H9 (cell line): Measurements from ENCODE around the gene LRRC74B. TPM values are rescaled to one million over a fixed set of nuclear protein-coding genes. Genes with fewer than 3 reads are reported as not detected.

ENCODE experiments used
- DNase-seq: peaks from one replicate; pipeline ENCODE4 v3.0.0-alpha.2; 2017
- H2AFZ ChIP-seq: one replicate; pipeline ENCODE4 v1.6.1; 2013; ENCODE audit warnings: mild to moderate bottlenecking, low read length, control low read depth, moderate library complexity
- H2AK5ac ChIP-seq: 2 replicates; pipeline ENCODE4 v1.6.1; 2013; ENCODE audit warnings: low read length, control low read depth, mixed read lengths; ENCODE audit not compliant: insufficient read length
- H2BK120ac ChIP-seq: one replicate; pipeline ENCODE4 v1.6.1; 2013; ENCODE audit warnings: low read depth, mild to moderate bottlenecking, low read length, control low read depth, inconsistent platforms; ENCODE audit not compliant: poor library complexity, severe bottlenecking
- H2BK12ac ChIP-seq: 2 replicates; pipeline ENCODE4 v1.6.1; 2013; ENCODE audit warnings: low read length, control low read depth, mixed read lengths, low read depth; ENCODE audit not compliant: insufficient read length
- H2BK15ac ChIP-seq: 2 replicates; pipeline ENCODE4 v1.6.1; 2013; ENCODE audit warnings: low read depth, low read length, control low read depth
- H2BK20ac ChIP-seq: one replicate; pipeline ENCODE4 v1.6.1; 2013; ENCODE audit warnings: low read depth, mild to moderate bottlenecking, low read length, control low read depth, inconsistent platforms; ENCODE audit not compliant: poor library complexity, severe bottlenecking
- H2BK5ac ChIP-seq: 2 replicates; pipeline ENCODE4 v1.6.1; 2013; ENCODE audit warnings: low read length, control low read depth, mixed read lengths; ENCODE audit not compliant: insufficient read length
- H3K14ac ChIP-seq: 2 replicates; pipeline ENCODE4 v1.6.1; 2013; ENCODE audit warnings: low read length, control low read depth; ENCODE audit not compliant: insufficient read depth
- H3K18ac ChIP-seq: 2 replicates; pipeline ENCODE4 v1.6.1; 2013; ENCODE audit warnings: low read depth, mild to moderate bottlenecking, mixed read lengths, low read length, control low read depth; ENCODE audit not compliant: insufficient read length
- H3K23ac ChIP-seq: 2 replicates; pipeline ENCODE4 v1.6.1; 2013; ENCODE audit warnings: low read length, control low read depth, mixed read lengths, low read depth; ENCODE audit not compliant: insufficient read length
- H3K23me2 ChIP-seq: 2 replicates; pipeline ENCODE4 v1.6.1; 2013; ENCODE audit warnings: low read depth, mild to moderate bottlenecking, mixed read lengths, low read length, control low read depth; ENCODE audit not compliant: insufficient read length, poor library complexity, severe bottlenecking
- H3K27ac ChIP-seq: 2 replicates; pipeline ENCODE4 v1.5.1; 2013; ENCODE audit warnings: low read length, control low read depth, mixed read lengths, low read depth; ENCODE audit not compliant: insufficient read length
- H3K27me3 ChIP-seq: 2 replicates; pipeline ENCODE4 v1.6.1; 2013; ENCODE audit warnings: low read length, control low read depth, inconsistent platforms; ENCODE audit not compliant: insufficient read depth
- H3K4ac ChIP-seq: 2 replicates; pipeline ENCODE4 v1.6.1; 2013; ENCODE audit warnings: low read depth, mild to moderate bottlenecking, control low read depth, inconsistent platforms, low read length, moderate library complexity
- H3K4me1 ChIP-seq: 2 replicates; pipeline ENCODE4 v1.6.1; 2013; ENCODE audit warnings: low read length, control low read depth, inconsistent platforms; ENCODE audit not compliant: insufficient read depth
- H3K4me2 ChIP-seq: 2 replicates; pipeline ENCODE4 v1.6.1; 2013; ENCODE audit warnings: low read length, control low read depth, mixed read lengths; ENCODE audit not compliant: insufficient read length, insufficient read depth
- H3K56ac ChIP-seq: 2 replicates; pipeline ENCODE4 v1.6.1; 2013; ENCODE audit warnings: low read depth, mild to moderate bottlenecking, mixed read lengths, low read length, control low read depth; ENCODE audit not compliant: insufficient read length
- H3K79me1 ChIP-seq: 2 replicates; pipeline ENCODE4 v1.6.1; 2013; ENCODE audit warnings: low read depth, mild to moderate bottlenecking, moderate library complexity, low read length, control low read depth, inconsistent platforms; ENCODE audit not compliant: insufficient read depth, poor library complexity, severe bottlenecking
- H3K79me2 ChIP-seq: 2 replicates; pipeline ENCODE4 v1.6.1; 2013; ENCODE audit warnings: low read length, control low read depth, inconsistent platforms; ENCODE audit not compliant: insufficient read depth
- H3K9ac ChIP-seq: 2 replicates; pipeline ENCODE4 v1.6.1; 2013; ENCODE audit warnings: low read length, control low read depth, mixed read lengths; ENCODE audit not compliant: insufficient read length; ENCODE audit errors: extremely low read depth
- H3K9me3 ChIP-seq: one replicate; pipeline ENCODE4 v1.6.1; 2013; ENCODE audit warnings: low read depth, low read length, inconsistent platforms; ENCODE audit not compliant: control insufficient read depth
- H3T11ph ChIP-seq: one replicate; pipeline ENCODE4 v1.6.1; 2013; ENCODE audit warnings: mild to moderate bottlenecking, low read length, control low read depth, inconsistent platforms
- H4K20me1 ChIP-seq: one replicate; pipeline ENCODE4 v1.6.1; 2013; ENCODE audit not compliant: control insufficient read depth, insufficient read length, insufficient read depth
- H4K5ac ChIP-seq: 2 replicates; pipeline ENCODE4 v1.6.1; 2013; ENCODE audit warnings: low read depth, mild to moderate bottlenecking, mixed read lengths, low read length, control low read depth; ENCODE audit not compliant: insufficient read length
- H4K8ac ChIP-seq: replicated peaks from 2 replicates; pipeline ENCODE4 v1.6.1; 2013; ENCODE audit warnings: low read length, control low read depth, mixed read lengths, low read depth; ENCODE audit not compliant: insufficient read length
- H4K91ac ChIP-seq: 2 replicates; pipeline ENCODE4 v1.6.1; 2013; ENCODE audit warnings: low read depth, mild to moderate bottlenecking, moderate library complexity, mixed read lengths, low read length, control low read depth; ENCODE audit not compliant: insufficient read length
- H3K27ac Mint-ChIP-seq, 3 experiments: 2 replicates in 2 of 3; 3 replicates in 1 of 3; pipeline ENCODE4 v1.8.0; 2020 to 2021; ENCODE audit warnings: mixed read lengths in 3 of 3, mild to moderate bottlenecking in 1 of 3, moderate library complexity in 1 of 3
- H3K27me3 Mint-ChIP-seq: 2 replicates; pipeline ENCODE4 v1.8.0; 2021; ENCODE audit warnings: low read depth, mild to moderate bottlenecking, moderate library complexity, mixed read lengths
- H3K36me3 Mint-ChIP-seq, 3 experiments: 2 replicates in 2 of 3; 3 replicates in 1 of 3; pipeline ENCODE4 v1.8.0; 2020 to 2021; ENCODE audit warnings: low read depth in 3 of 3, mixed read lengths in 3 of 3; ENCODE audit not compliant: insufficient read depth in 1 of 3
- H3K4me1 Mint-ChIP-seq, 2 experiments: 2 replicates each; pipeline ENCODE4 v1.8.0; 2020; ENCODE audit warnings: mixed read lengths in 2 of 2
- H3K4me3 Mint-ChIP-seq, 2 experiments: 2 replicates in 1 of 2; 3 replicates in 1 of 2; pipeline ENCODE4 v1.8.0; 2020 to 2021; ENCODE audit warnings: mild to moderate bottlenecking in 2 of 2, mixed read lengths in 2 of 2, moderate library complexity in 1 of 2
- H3K9me3 Mint-ChIP-seq, 2 experiments: 2 replicates in 1 of 2; 3 replicates in 1 of 2; pipeline ENCODE4 v1.8.0; 2020; ENCODE audit warnings: mild to moderate bottlenecking in 2 of 2, mixed read lengths in 2 of 2, moderate library complexity in 1 of 2
- WGBS: extraction: QIAGEN DNeasy Blood & Tissue Kit; methylation state at CpG from one replicate; pipeline ENCODE4 v1.1.7; 2013; ENCODE audit warnings: missing lambda C conversion rate, low lambda C conversion rate, mixed read lengths; ENCODE audit not compliant: insufficient read length; ENCODE audit errors: extremely low coverage; 5-methylcytosine and 5-hydroxymethylcytosine counted together
- total RNA-seq: library from RNA; stranded (reverse); gene quantifications from 2 replicates; pipeline ENCODE4 v1.2.1, GENCODE V29; 2021
- TF ChIP-seq, protein P1 (sequence below): fragments of 200-600 bp; sonication (generic); conservative IDR thresholded peaks from 3 replicates; pipeline ENCODE4 v1.8.0; 2021; ENCODE audit warnings: antibody characterized with exemption, mild to moderate bottlenecking

The LRRC74B gene
- total RNA-seq, 1 experiment from 2014 or later, result not detected

DNA sequence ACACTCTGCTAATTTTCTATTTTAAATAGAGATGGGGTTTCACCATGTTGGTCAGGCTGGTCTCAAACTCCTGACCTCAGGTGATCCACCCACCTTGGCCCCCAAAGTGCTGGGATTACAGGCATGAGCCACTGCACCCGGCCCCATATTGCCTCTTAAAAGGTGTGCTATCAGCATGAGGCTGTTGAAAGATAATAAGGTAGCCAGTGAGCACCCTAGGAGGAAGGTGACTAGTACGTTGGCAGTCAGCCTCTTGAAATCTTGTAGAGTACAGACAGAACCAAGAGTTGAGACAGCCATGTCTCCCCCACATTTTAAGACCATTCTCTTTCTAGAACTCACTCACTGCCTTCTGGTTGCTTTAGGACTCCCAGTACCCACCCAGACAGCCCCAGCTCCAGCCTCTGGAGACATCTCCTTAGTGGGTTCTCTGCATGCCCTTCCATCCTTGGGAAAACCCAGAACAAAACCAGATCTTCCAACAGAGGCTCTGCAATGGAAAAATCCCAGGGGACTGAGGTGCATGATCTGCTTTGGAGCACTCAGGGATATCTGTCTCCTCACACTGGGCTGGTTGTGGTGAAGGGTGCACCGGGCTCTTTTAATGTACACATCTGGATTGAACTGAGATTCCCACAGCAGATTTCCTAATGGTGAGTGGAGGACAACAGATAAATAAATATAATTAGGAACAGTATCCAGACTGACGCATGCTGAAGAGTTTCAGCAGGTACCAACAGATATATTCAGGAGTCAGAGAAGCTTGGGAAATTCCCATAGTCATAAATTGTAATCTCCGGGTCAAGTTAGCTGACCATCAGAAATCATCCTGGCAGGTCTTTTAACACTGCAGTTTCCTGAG lies 49.4 kb downstream of the LRRC74B start:
- Histone ChIP-seq H3K27ac (no peak overlapping the region), H3K79me1 (no peaks in the 10 kb centered on the region), H4K5ac (no peak overlapping the region), H2AK5ac (no peak overlapping the region), H3K18ac (no peak overlapping the region), H3K23ac (no peak overlapping the region), H3K4me2 (no peak overlapping the region), H2BK12ac (no peak overlapping the region), H2AFZ (no peak overlapping the region), H2BK20ac (no peak overlapping the region), H3K9me3 (no peaks in the 10 kb centered on the region), H3K9ac (no peak overlapping the region), H2BK5ac (no peak overlapping the region), H3K27me3 (no peaks in the 10 kb centered on the region), H3K4ac (no peak overlapping the region), H4K20me1 (no peaks in the 10 kb centered on the region), H2BK15ac (no peak overlapping the region), H3K23me2 (no peaks in the 10 kb centered on the region), H3K14ac (no peak overlapping the region), H4K8ac (no peak overlapping the region), H3T11ph (no peak overlapping the region), H2BK120ac (no peak overlapping the region), H4K91ac (no peak overlapping the region), H3K4me1 (no peaks in the 10 kb centered on the region), H3K56ac (no peak overlapping the region), H3K79me2 (no peaks in the 10 kb centered on the region)
- no CpG with 5 or more reads among the region's 5 CpGs for WGBS
- Mint-ChIP-seq H3K27ac (no peak overlapping the region), H3K9me3 (no peaks in the 10 kb centered on the region), H3K27me3 (peaks cover 8% of the 10 kb centered on the region; the same call in 1 of the 2 replicates), H3K4me3 (no peak overlapping the region), H3K4me1 (no peaks in the 10 kb centered on the region), H3K36me3 (no peaks in the 10 kb centered on the region)
- no peak for DNase-seq
- TF ChIP-seq, protein P1, sequence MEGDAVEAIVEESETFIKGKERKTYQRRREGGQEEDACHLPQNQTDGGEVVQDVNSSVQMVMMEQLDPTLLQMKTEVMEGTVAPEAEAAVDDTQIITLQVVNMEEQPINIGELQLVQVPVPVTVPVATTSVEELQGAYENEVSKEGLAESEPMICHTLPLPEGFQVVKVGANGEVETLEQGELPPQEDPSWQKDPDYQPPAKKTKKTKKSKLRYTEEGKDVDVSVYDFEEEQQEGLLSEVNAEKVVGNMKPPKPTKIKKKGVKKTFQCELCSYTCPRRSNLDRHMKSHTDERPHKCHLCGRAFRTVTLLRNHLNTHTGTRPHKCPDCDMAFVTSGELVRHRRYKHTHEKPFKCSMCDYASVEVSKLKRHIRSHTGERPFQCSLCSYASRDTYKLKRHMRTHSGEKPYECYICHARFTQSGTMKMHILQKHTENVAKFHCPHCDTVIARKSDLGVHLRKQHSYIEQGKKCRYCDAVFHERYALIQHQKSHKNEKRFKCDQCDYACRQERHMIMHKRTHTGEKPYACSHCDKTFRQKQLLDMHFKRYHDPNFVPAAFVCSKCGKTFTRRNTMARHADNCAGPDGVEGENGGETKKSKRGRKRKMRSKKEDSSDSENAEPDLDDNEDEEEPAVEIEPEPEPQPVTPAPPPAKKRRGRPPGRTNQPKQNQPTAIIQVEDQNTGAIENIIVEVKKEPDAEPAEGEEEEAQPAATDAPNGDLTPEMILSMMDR, result no peak
